Renal cortical epithelial cell (primary cell): Measurements from ENCODE around the gene ARHGAP42. TPM values are rescaled to one million over a fixed set of nuclear protein-coding genes. Genes with fewer than 3 reads are reported as not detected.

Source experiments
- DNase-seq: peaks from one replicate; pipeline ENCODE4 v3.0.0-alpha.2; 2011; ENCODE audit warnings: low read depth
- total RNA-seq: library from RNA; depleted of rRNA; stranded (reverse); fragments of >200 nt; gene quantifications from 2 replicates; pipeline ENCODE4 v1.2.3, GENCODE V29; 2014

Gene ARHGAP42
- total RNA-seq, 1 donor from 2014 or later: 24.5 TPM

GRCh38 chr11:100800202-100800601 lies 113.1 kb downstream of the ARHGAP42 start:
- no peak for DNase-seq

DNA sequence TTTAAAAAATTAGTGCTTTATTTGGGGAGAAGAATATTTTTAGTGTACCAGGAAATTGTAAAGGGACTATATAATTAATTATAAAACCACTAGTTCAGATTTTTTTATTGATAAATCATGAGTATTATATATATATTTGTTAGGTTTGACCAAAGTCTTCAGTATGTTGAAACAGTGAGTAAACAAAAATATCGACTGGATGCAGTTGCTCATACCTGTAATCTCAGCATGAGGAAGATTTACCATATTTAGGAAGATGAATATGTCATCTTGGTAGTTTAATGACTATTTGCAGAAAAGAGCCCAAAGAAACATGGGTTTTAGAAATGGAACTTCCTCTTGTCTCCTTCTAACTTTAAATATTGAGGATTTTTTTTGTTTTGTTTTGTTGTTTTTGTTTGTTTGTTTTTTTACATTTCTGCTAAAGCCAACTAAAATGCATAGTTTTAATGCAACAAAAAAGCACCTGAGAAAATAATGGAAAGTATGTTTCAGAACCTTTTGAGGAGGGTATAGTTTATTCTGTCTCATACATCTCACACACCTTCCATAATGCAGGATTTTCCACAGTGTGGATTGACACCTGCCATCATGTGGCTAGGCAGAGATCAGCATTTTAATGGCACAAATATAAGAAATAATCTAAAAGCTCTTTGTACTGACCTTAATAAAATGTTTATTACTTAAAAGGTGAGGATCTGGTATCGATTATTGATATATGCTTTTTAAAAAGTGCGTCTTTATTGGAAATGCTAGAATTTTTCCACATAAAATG lies 114.3 kb downstream of the ARHGAP42 start:
- DNase-seq: no peak

DNA sequence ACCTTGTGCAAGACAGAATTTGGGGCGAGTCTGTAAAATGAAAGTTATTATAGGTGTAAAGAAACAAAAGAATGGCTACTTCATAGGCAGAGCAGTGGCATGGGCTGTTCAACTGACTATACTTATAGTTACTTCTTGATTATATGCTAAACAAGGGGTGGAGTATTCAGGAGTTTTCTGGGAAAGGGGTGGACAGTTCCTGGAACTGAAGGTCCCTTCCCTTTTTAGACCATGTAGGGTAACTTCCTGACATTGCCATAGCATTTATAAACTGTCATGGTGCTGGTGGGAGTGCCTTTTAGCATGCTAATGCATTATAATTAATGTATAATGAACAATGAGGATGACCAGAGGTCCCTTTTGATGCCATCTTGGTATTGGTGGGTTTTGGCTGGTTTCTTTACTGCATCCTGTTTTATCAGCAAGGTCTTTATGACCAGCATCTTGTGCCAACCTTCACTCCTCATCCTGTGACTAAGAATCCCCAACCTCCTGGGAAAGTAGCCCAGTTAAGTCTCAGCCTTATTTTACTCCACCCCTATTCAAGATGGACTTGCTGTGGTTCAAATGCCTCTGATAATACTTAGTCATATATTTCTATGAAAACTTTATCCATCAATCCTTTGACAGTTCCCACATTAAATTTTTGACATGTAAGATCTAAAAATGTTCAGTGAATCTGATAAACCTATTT lies 118.6 kb downstream of the ARHGAP42 start:
- DNase-seq: no peak

DNA sequence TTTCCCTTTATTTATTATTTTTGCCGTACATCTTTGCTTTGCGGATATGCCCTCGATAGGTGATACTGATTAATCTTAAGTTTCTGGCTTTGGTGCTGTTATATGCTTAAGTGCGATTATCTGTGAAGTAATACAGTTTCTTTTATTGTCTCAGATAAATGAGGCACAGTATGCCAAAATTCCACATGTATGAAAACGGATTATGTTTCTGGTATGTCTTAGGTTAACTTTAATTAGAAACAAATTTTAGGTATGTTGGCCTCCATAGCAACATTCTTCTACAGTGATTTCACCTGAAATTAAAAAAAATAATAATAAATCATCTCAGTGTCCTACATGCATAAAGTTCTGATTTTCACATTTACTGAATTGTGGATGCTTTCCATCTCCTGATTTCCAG lies 119.2 kb downstream of the ARHGAP42 start:
- DNase-seq: no peak

DNA sequence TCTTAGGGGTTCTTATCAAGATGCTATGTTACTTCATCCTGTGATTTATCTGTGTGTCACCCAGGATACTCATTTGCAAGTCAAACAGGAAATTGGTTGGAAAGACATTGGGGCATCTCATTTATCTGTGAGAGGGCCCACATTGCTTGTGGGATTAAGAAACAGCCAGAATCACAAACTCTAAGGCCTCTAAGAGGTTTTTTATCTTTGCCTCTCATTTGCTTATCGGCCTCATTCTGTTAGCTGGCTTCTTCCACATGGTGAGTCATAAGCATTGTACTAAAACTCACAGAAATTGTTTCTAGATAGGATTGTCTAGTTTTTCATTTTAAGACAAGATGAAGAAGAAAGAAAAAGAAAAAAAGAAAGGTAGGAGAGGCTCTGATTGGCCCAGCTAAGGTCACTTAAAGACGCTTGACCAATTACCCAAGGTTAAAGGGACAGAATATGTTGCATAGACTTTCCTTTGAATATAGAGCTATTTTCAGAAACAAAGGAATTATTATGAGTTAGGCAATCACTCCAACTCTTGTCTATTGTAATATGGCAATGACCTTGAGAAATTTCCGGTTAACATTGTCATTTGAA lies 121.9 kb downstream of the ARHGAP42 start:
- peak; percentile 73 for DNase-seq

GRCh38 chr11:100810146-100810545 lies 123.1 kb downstream of the ARHGAP42 start:
- DNase-seq: peak; percentile 70

DNA sequence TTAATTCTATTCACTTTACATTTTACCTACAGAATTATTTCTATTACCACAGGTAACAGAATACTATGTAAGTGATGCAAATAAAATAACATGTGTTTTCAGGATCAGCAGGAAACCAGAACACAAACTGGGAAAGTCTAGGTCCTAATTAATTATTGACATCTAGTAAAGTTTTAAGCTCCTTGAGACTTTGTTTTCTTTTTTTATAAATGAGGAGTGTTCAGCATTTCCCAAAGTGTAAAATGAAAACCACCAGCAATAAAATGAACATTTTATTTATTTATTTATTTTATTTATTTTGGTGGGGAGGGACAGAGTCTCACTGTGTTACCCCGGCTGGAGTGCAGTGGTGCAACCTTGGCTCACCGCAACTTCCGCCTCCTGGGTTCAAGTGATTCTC lies 123.6 kb downstream of the ARHGAP42 start:
- DNase-seq: peak; percentile 76

DNA sequence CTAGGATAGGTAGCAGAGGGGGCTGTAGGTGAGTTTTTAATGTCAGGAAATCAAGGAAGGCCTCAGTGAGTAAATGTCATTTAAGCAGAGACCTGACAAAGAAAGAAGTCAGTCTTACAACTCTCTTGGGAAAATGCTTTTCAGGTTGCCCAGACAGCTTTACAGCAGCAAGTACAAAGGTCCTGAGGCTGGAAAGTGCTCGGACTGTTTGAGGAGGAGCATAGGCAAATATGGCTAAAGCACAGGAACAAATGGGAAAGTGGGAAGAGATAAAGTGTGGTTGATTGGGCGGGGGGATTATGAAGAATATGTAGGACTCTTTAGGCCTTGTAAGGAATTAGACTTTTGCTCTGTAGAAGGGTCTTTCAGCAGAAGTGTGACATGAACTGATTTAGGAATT lies 125.4 kb downstream of the ARHGAP42 start:
- DNase-seq: no peak

DNA sequence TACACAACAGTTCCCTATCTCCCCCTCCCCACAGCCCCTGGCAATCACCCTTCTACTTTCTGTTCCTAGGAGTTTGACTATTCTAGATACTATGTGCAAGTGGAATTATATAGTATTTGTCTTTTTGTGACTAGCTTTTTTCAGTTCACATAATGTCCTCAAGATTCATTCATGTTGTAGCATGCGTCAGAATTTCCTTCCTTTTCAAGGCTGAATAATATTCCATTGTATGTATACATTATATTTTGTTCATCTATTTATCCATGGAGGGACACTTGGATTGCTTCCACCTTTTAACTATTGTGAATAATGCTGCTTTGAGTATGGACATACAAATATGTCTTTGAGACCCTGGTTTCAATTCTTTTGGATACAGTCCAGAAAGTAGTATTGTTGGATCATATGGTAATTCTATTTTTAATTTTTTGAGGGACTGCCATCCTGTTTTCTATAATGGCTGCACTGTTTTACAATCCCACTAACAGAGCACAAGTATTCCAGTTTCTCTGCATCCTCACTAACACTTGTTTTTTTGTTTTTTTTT lies 128.8 kb downstream of the ARHGAP42 start:
- DNase-seq: no peak

- no peak for DNase-seq
These were observed 129.7 kb downstream of the ARHGAP42 start for GRCh38 chr11:100816823-100817222.

DNA sequence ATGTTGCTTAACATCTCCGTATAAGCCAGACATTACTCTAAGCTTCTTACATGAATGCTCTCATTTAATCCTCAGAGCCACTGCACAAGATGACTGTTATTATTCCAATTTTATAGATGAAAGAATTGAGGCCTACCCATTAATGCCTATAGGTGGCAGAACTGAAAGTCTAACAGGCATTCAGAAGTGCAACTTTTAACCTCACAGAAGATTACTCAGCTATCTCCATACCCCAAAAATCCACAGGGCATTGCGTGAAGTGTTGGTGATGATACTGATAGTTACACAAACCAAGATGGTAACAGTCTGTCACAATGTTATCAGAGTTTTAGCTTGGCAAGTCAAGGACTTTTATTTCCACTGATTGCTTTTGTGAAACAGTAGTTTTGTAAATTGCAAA lies 130.5 kb downstream of the ARHGAP42 start:
- DNase-seq: no peak

DNA sequence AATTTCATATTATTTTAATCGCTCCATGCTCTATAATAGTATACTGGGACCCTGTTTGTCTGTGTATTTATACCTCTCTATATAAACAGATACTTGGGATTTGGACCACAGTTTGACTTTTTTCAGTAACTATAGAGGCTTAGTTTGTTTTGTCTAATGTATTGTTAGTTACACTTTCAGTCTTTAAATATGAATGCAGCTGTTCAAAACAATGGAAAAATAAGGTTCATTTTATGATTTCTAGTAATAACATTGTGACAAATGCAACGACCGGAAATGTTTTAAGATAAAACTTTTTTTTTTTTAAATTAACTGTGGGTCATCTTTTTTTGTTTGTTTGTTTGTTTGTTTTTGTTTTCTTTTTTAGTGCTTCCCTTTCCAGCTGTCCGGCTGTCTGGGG lies 133.5 kb downstream of the ARHGAP42 start:
- no peak for DNase-seq

- peak; percentile 89 for DNase-seq
These were observed 134.1 kb downstream of the ARHGAP42 start for GRCh38 chr11:100821198-100821597.

DNA sequence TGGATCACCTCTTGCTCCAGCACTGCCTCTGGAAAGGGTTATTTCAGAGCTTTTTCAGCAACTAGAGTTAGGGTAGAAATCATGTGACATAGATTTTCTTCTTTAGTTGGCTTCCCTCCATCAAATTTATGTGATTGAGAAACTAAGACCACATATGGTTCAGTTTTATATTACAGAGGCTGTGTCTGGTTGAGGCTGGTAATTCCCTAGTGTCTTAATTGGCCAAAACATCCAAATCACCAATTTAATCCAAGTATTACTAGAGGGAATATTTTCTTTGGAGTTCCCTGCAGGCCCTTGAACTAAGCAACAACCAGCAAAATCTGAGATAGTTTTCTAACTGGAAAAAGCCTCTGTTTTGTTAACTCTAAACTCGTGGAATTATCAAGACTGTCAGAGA lies 136.3 kb downstream of the ARHGAP42 start:
- DNase-seq: no peak

- DNase-seq: peak; percentile 96
These were observed 137.1 kb downstream of the ARHGAP42 start for GRCh38 chr11:100824041-100824809.

DNA sequence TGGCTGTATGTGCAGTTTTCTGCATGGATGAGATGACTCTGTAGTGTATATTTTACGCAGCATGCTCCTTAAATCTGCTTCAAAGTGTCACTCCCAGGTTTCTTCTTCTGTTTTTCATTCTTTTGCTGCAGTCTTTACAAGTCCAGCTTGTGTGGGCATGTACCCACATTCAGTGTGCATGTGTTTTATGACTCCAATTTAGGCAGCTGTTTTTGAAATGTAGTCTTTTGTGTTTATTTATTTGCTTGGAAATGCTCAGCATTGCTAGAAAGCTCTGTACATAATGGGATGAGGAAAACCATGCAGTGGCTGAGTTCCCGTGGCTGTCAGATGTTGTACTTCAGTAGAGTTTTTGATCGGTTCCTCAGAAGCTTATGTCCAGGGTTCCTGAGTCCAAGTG lies 138.5 kb downstream of the ARHGAP42 start:
- DNase-seq: no peak

GRCh38 chr11:100827934-100828661 lies 141.0 kb downstream of the ARHGAP42 start:
- peak; percentile 96 for DNase-seq

DNA sequence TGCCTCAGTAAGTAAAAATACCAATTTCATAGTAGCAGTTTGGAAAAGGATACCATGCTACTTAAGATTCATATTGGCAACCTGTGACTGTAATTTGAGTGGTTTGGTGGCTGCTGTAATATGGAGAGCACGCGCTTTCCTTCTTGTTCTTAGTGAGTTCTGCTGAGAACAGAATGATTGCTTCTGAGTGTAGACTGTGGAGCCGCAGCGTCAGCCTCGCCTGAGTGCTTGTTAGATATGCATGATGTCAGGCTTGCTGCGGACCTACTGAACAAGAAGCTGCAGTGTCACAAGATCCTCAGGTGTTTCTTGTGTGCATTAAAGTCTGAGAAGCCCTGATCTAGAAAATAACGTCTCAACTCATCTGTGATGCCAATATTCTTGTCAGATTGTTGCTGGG lies 143.2 kb downstream of the ARHGAP42 start:
- DNase-seq: peak; percentile 96

DNA sequence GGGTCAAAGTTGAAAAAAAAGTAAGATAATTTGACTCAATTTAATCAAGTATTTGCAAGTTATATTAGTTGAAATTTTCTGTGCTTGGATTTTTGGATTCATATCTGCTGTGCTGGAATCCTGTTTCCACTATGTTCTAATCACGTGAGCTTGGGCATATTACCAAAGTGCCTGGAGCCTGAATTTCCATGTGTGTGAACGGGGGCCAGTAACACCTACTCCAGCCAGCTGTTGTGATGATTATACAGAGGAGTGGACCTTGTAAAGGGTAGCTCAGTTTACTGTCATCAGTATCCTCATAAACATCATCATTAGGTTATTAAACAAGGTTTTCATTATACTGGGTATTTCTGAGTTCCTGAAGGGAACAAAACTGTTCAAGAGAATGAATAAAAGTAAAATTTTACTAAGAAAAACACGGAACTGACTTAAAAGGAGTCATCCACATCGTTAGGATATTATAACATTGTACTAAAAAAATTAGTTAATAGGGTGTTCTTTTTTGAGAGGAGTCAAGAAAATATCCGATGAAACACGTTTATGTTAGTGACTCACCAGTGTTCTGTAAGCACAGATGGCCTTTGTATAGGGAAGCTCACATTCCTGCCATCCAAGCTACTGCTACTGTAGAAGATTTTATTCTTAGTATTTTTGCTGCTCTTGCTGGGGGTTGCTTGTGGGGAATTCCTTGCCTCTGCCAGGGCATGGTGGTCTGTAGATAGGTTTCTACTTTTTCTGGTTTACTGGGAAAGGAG lies 144.1 kb downstream of the ARHGAP42 start:
- DNase-seq: peak; percentile 78

GRCh38 chr11:100831929-100832494 lies 144.9 kb downstream of the ARHGAP42 start:
- DNase-seq: no peak
